Brain microvascular endothelial cell (primary cell): ENCODE measurements around the gene RTN4.

ENCODE experiments used
- DNase-seq: peaks from one replicate; pipeline ENCODE4 v3.0.0-alpha.2; 2020
- H3K27ac ChIP-seq: fragments of 250-450 bp; sonication (Bioruptor Pico); 2 replicates; pipeline ENCODE4 v1.5.1; 2020; ENCODE audit warnings: mild to moderate bottlenecking, moderate library complexity
- H3K27me3 ChIP-seq: fragments of 250-450 bp; sonication (Bioruptor Pico); replicated peaks from 2 replicates; pipeline ENCODE4 v1.5.1; 2020; ENCODE audit warnings: mild to moderate bottlenecking
- H3K36me3 ChIP-seq: fragments of 250-450 bp; sonication (Bioruptor Pico); replicated peaks from 2 replicates; pipeline ENCODE4 v1.5.1; 2020; ENCODE audit warnings: mild to moderate bottlenecking
- H3K4me3 ChIP-seq: 2 replicates; pipeline ENCODE4 v1.5.1; 2011; ENCODE audit warnings: low read depth, mild to moderate bottlenecking, control low read depth, low read length, moderate library complexity
- in situ Hi-C: cut with HindIII; loops from 2 replicates; pipeline ENCODE4 v1.10.0; 2017; ENCODE audit warnings: low sequenced_read_pairs, low pct_ligation_motif_present
- TF ChIP-seq, protein P1 (sequence below): IDR thresholded peaks from 2 replicates; pipeline ENCODE4 v1.5.1; 2011; ENCODE audit warnings: low read depth, mild to moderate bottlenecking, moderate library complexity, low read length, control low read depth, inconsistent platforms; ENCODE audit errors: missing control alignments

Gene RTN4

DNA sequence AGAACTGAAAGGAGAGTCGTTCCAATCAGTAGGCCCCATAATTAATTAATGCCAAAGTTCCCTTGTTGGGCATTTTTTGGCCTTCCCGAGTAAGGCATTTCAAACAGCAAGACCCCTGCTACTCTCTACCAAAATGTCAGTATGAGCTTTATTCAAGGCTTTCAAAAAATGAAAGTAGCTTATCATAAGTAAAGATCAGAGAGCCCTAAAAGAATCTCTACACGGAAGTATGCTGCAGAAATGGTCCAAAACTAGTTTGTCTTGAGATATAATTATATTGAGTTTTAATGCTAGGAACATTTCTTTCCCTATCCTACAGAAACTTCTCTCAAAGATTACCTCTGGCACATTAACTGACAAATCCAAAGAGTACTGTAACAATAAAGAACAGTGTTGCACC lies 43.9 kb downstream of the RTN4 start:
- in situ Hi-C loops = no loop called here
- TF ChIP-seq, protein P1, sequence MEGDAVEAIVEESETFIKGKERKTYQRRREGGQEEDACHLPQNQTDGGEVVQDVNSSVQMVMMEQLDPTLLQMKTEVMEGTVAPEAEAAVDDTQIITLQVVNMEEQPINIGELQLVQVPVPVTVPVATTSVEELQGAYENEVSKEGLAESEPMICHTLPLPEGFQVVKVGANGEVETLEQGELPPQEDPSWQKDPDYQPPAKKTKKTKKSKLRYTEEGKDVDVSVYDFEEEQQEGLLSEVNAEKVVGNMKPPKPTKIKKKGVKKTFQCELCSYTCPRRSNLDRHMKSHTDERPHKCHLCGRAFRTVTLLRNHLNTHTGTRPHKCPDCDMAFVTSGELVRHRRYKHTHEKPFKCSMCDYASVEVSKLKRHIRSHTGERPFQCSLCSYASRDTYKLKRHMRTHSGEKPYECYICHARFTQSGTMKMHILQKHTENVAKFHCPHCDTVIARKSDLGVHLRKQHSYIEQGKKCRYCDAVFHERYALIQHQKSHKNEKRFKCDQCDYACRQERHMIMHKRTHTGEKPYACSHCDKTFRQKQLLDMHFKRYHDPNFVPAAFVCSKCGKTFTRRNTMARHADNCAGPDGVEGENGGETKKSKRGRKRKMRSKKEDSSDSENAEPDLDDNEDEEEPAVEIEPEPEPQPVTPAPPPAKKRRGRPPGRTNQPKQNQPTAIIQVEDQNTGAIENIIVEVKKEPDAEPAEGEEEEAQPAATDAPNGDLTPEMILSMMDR = no peak
- Histone ChIP-seq H3K36me3 (no peaks in the 10 kb centered on the region), H3K27me3 (no peaks in the 10 kb centered on the region), H3K27ac (no peak overlapping the region), H3K4me3 (no peak overlapping the region)
- DNase-seq = no peak

DNA sequence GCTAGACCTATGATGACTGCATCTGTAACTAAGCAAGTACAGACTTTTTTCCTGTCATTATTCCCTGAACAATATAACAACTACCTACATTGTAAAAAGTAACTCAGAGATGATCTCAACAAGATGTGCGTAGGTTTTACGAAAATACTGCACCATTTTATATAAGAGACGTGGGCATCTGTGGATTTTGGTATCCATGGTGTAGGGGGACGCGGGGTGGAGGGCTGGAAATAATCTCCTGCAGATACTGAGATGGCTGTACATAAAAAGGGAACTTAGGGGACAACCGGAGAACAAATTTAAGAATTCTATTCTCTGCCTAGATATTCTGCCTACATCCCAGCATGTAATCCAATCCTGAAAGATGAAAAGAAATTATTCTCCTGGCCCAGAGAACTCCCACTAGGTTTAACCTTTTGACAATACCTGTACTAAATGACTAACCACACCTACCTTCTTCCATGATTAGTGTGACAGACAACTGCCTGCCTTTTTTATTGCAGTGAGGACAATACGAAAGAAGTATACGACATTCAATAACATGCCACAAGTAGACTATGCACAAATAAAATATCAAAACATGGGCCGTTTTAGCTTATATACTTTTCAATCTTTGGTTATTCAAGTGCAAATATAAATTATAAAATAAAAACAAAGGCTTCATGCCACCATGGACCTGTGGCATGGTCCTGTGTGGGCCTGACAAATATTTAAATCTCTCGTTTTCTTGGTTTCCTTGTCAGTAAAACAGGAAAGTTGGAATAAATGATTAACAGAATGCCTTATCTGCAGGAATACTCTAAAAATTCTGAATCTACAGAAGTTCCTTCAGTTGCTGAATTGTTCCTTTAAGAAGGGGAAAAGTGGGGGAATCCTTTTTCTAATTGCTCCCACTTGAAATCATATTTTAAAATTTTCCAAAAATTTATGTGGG lies 46.3 kb downstream of the RTN4 start:
- TF ChIP-seq, protein P1 = no peak
- Histone ChIP-seq H3K36me3 (no peaks in the 10 kb centered on the region), H3K4me3 (no peak overlapping the region), H3K27ac (no peak overlapping the region), H3K27me3 (no peaks in the 10 kb centered on the region)
- in situ Hi-C loops = no loop called here
- DNase-seq = no peak

DNA sequence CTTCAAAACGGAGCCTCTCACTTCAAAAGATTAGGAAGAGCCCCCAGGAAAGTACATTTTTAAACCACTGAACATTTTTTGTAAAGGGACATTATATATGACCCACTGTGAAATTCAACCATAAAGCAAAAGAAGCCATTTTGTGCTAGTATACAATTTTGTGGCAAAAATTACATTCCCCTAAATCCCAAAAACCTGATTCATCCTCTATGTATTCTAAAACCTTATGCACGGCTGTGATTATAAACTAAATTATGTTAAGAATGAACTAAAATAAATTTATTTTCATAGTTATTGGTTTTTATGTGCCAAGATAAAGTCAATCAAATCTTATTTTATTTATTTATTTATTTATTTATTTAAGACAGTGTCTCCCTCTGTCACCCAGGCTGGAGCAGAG lies 48.5 kb downstream of the RTN4 start:
- TF ChIP-seq, protein P1 = no peak
- Histone ChIP-seq H3K36me3 (no peaks in the 10 kb centered on the region), H3K27ac (no peak overlapping the region), H3K4me3 (no peak overlapping the region), H3K27me3 (no peaks in the 10 kb centered on the region)
- no peak for DNase-seq
- in situ Hi-C loops = no loop called here

DNA sequence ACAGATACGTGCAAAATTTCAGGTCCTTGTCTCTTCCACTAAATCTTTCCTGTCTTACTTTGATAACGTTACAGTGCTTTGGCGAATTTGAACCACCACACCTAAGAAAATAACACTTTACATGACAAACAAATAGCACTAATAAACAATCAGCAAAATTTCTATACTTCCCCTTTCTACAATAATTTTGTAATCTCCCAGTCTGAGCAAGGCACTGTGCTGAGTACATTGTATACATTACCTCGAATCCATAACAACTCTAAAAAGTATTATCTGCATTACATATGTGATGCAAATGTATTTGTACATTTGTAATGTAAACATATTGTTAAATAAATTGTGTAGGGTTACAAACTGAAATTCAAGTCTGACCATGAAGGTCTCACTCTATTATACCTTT lies 49.9 kb downstream of the RTN4 start:
- in situ Hi-C loops = no loop called here
- H3K36me3 ChIP-seq = no peaks in the 10 kb centered on the region
- TF ChIP-seq, protein P1 = no peak
- no peaks in the 10 kb centered on the region for H3K27me3 ChIP-seq
- no peak overlapping the region for H3K27ac ChIP-seq
- H3K4me3 ChIP-seq = no peak overlapping the region
- DNase-seq = no peak

DNA sequence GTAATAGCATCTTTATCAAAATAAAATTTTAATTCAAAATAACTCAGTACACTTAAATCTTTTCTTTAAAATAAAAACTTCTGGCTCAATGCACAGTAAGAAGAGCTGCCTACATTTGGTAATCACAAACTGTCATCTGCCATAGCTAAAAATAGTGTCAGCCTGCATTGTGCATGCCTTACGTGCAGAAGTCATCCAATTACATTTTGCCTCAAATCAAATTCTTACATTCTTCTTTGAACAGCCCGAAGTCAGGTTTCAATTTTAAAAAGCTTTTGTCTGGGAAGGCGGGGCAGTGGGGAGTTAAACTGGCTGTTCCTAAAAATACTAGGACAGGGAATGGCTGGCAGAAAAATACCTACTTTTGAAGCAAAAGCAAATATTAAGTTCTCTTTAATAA lies 51.1 kb downstream of the RTN4 start:
- Histone ChIP-seq H3K36me3 (no peaks in the 10 kb centered on the region), H3K27ac (no peak overlapping the region), H3K27me3 (no peaks in the 10 kb centered on the region), H3K4me3 (no peak overlapping the region)
- TF ChIP-seq, protein P1 = no peak
- in situ Hi-C loops = no loop called here
- DNase-seq = peak; percentile 51
